H1 (cell line): ENCODE results near the gene TTLL5. TPM values are rescaled to one million over a fixed set of nuclear protein-coding genes. Genes with fewer than 3 reads are reported as not detected.

ENCODE experiments used
- CTCF ChIA-PET: fragments of 300-600 bp; sonication (Branson Sonifier 250); formaldehyde crosslinking; loops from one replicate; lab custom pipeline; 2021; ENCODE audit not compliant: partially characterized antibody; lab: Charles Lee
- POLR2A ChIA-PET: fragments of 300-600 bp; sonication (Branson Sonifier 250); formaldehyde crosslinking; loops from one replicate; lab custom pipeline; 2021; ENCODE audit warnings: inconsistent platforms; ENCODE audit not compliant: partially characterized antibody; lab: Charles Lee
- DNase-seq, 2 experiments: peaks; one replicate each; pipeline versions ENCODE4 v3.0.0 to v3.0.0-alpha.2; 2010 to 2022; ENCODE audit warnings: low spot score in 2 of 2, low read depth in 1 of 2, mixed read lengths in 1 of 2
- FAIRE-seq: peaks from 2 replicates; lab custom pipeline; 2011; peaks lifted over from hg19 to GRCh38; lab: Jason Lieb, UNC
- H2AFZ ChIP-seq: 2 replicates; pipeline ENCODE4 v1.8.1; 2012; ENCODE audit warnings: low read length, inconsistent platforms
- H2AK5ac ChIP-seq: 2 replicates; pipeline ENCODE4 v1.6.1; 2013; ENCODE audit warnings: low read depth, low read length
- H2BK120ac ChIP-seq: replicated peaks from 2 replicates; pipeline ENCODE3; 2013; ENCODE audit warnings: low read depth, low read length, inconsistent platforms
- H2BK12ac ChIP-seq: 2 replicates; pipeline ENCODE4 v1.6.1; 2013; ENCODE audit warnings: low read depth, low read length
- H2BK15ac ChIP-seq: 2 replicates; pipeline ENCODE4 v1.6.1; 2013; ENCODE audit warnings: low read length
- H2BK20ac ChIP-seq: 2 replicates; pipeline ENCODE4 v1.6.1; 2013; ENCODE audit warnings: low read length
- H2BK5ac ChIP-seq: 2 replicates; pipeline ENCODE4 v1.6.1; 2013; ENCODE audit warnings: low read depth, low read length
- H3K14ac ChIP-seq: 2 replicates; pipeline ENCODE4 v1.6.1; 2013; ENCODE audit warnings: inconsistent platforms; ENCODE audit not compliant: insufficient read length
- H3K18ac ChIP-seq: 2 replicates; pipeline ENCODE4 v1.6.1; 2013; ENCODE audit warnings: low read length; ENCODE audit errors: extremely low read depth
- H3K23ac ChIP-seq: 2 replicates; pipeline ENCODE4 v1.6.1; 2013; ENCODE audit warnings: inconsistent platforms; ENCODE audit not compliant: insufficient read length
- H3K23me2 ChIP-seq: 2 replicates; pipeline ENCODE4 v1.6.1; 2013; ENCODE audit warnings: low read depth, low read length
- H3K27ac ChIP-seq: 2 replicates; pipeline ENCODE4 v1.6.1; 2011; ENCODE audit warnings: low read depth, low read length, inconsistent platforms
- H3K27me3 ChIP-seq, 4 experiments: replicated peaks in 1 of 4; 1 replicate in 1 of 4; 2 replicates in 3 of 4; pipeline versions ENCODE4 v1.6.1 to v1.8.1; 2011 to 2013; ENCODE audit warnings: low read length in 3 of 4, mild to moderate bottlenecking in 3 of 4, inconsistent platforms in 2 of 4, mixed read lengths in 2 of 4, moderate library complexity in 1 of 4; ENCODE audit not compliant: control insufficient read depth in 3 of 4, insufficient read depth in 3 of 4; ENCODE audit errors: extremely low read depth in 1 of 4
- H3K36me3 ChIP-seq, 4 experiments: 2 replicates each; pipeline versions ENCODE4 v1.6.1 to v1.8.1; 2011 to 2013; ENCODE audit warnings: mild to moderate bottlenecking in 4 of 4, low read length in 3 of 4, moderate library complexity in 2 of 4, control low read depth in 1 of 4, inconsistent platforms in 1 of 4; ENCODE audit not compliant: insufficient read depth in 4 of 4, control insufficient read depth in 2 of 4
- H3K4ac ChIP-seq: replicated peaks from 2 replicates; pipeline ENCODE3; 2013; ENCODE audit warnings: low read length, low read depth, mixed read lengths, inconsistent platforms; ENCODE audit not compliant: insufficient read length
- H3K4me1 ChIP-seq, 4 experiments: replicated peaks in 1 of 4; 1 replicate in 1 of 4; 2 replicates in 3 of 4; pipeline versions ENCODE4 v1.6.1 to v1.8.1; 2011 to 2013; ENCODE audit warnings: low read length in 3 of 4, inconsistent platforms in 2 of 4, mixed read lengths in 1 of 4; ENCODE audit not compliant: insufficient read depth in 4 of 4, control insufficient read depth in 3 of 4
- H3K4me2 ChIP-seq, 2 experiments: 2 replicates each; pipeline versions ENCODE4 v1.6.1 to v1.8.1; 2011 to 2013; ENCODE audit warnings: low read depth in 2 of 2, low read length in 2 of 2, control low read depth in 1 of 2, inconsistent platforms in 1 of 2, mild to moderate bottlenecking in 1 of 2; ENCODE audit not compliant: insufficient read depth in 1 of 2
- H3K4me3 ChIP-seq, 4 experiments: fragments of 200-600, 300-600 bp in 1 of 4; sonication (generic), shearing (Covaris generic), sonication (Bioruptor Twin) in 1 of 4; 2 replicates each; pipeline versions ENCODE4 v1.5.1 to v1.8.1; 2011 to 2016; ENCODE audit warnings: low read length in 4 of 4, low read depth in 3 of 4, control low read depth in 2 of 4, inconsistent platforms in 2 of 4, mild to moderate bottlenecking in 2 of 4, mixed read lengths in 1 of 4, moderate library complexity in 1 of 4; ENCODE audit not compliant: insufficient read depth in 2 of 4; ENCODE audit errors: extremely low read depth in 1 of 4
- H3K56ac ChIP-seq: replicated peaks from 2 replicates; pipeline ENCODE3; 2013; ENCODE audit warnings: low read depth, mild to moderate bottlenecking, mixed read lengths, low read length, inconsistent platforms; ENCODE audit not compliant: insufficient read length
- H3K79me1 ChIP-seq: 2 replicates; pipeline ENCODE4 v1.6.1; 2013; ENCODE audit warnings: low read depth, low read length, control low read depth
- H3K79me2 ChIP-seq, 2 experiments: 2 replicates each; pipeline versions ENCODE4 v1.6.1 to v1.8.1; 2012 to 2013; ENCODE audit warnings: low read length in 2 of 2, mild to moderate bottlenecking in 2 of 2, inconsistent platforms in 1 of 2; ENCODE audit not compliant: insufficient read depth in 2 of 2, control insufficient read depth in 1 of 2
- H3K9ac ChIP-seq, 4 experiments: replicated peaks in 1 of 4; 1 replicate in 1 of 4; 2 replicates in 3 of 4; pipeline versions ENCODE4 v1.6.1 to v1.8.1; 2011 to 2013; ENCODE audit warnings: low read depth in 3 of 4, low read length in 3 of 4, control low read depth in 2 of 4, mild to moderate bottlenecking in 2 of 4, moderate library complexity in 2 of 4, inconsistent platforms in 1 of 4; ENCODE audit errors: extremely low read depth in 1 of 4
- H3K9me3 ChIP-seq, 2 experiments: 2 replicates each; pipeline versions ENCODE4 v1.6.1 to v1.8.1; 2012 to 2013; ENCODE audit warnings: mild to moderate bottlenecking in 2 of 2, moderate library complexity in 2 of 2, control low read depth in 1 of 2, inconsistent platforms in 1 of 2, low read depth in 1 of 2, low read length in 1 of 2, mixed read lengths in 1 of 2; ENCODE audit not compliant: insufficient read depth in 2 of 2
- H4K20me1 ChIP-seq, 2 experiments: replicated peaks in 1 of 2; 2 replicates each; pipeline versions ENCODE3 to v1.8.1; 2011 to 2013; ENCODE audit warnings: inconsistent platforms in 2 of 2, low read length in 2 of 2, mild to moderate bottlenecking in 1 of 2; ENCODE audit not compliant: insufficient read depth in 2 of 2, control insufficient read depth in 1 of 2
- H4K5ac ChIP-seq: 2 replicates; pipeline ENCODE4 v1.6.1; 2013; ENCODE audit warnings: low read length, low read depth, mixed read lengths, inconsistent platforms; ENCODE audit not compliant: insufficient read length
- H4K8ac ChIP-seq: 2 replicates; pipeline ENCODE4 v1.8.0; 2013; ENCODE audit warnings: mild to moderate bottlenecking, moderate library complexity, low read length, inconsistent platforms; ENCODE audit not compliant: insufficient read depth; ENCODE audit errors: extremely low read depth
- H4K91ac ChIP-seq: replicated peaks from 2 replicates; pipeline ENCODE3; 2013; ENCODE audit warnings: low read length, mixed read lengths, inconsistent platforms; ENCODE audit not compliant: insufficient read length
- CTCF ChIP-seq, 3 experiments: IDR thresholded peaks; 1 replicate in 2 of 3; 2 replicates in 1 of 3; pipeline versions ENCODE4 v1.5.1 to v1.6.1; 2011; ENCODE audit warnings: low read length in 3 of 3, mild to moderate bottlenecking in 3 of 3, inconsistent platforms in 2 of 3, low read depth in 1 of 3, moderate library complexity in 1 of 3; ENCODE audit not compliant: insufficient read depth in 1 of 3; ENCODE audit errors: control extremely low read depth in 1 of 3
- KDM5A ChIP-seq: fragments of 200-600 bp; IDR thresholded peaks from 2 replicates; pipeline ENCODE4 v1.7.1; 2012; ENCODE audit warnings: mild to moderate bottlenecking, low read length, inconsistent platforms, mixed read lengths
- MAX ChIP-seq: IDR thresholded peaks from 2 replicates; pipeline ENCODE4 v1.6.1; 2012; ENCODE audit warnings: inconsistent platforms
- SIN3A ChIP-seq, 2 experiments: IDR thresholded peaks in 1 of 2; conservative IDR thresholded peaks in 1 of 2; 2 replicates each; pipeline ENCODE4 v1.6.1; 2011 to 2012; ENCODE audit warnings: low read length in 2 of 2, improper control_type of control experiment in 1 of 2, low read depth in 1 of 2, mild to moderate bottlenecking in 1 of 2
- SIRT6 ChIP-seq: IDR thresholded peaks from one replicate; pipeline ENCODE4 v1.7.1; 2012; ENCODE audit warnings: low read length, inconsistent platforms
- WGBS, 2 experiments: shearing (Covaris generic) in 1 of 2; methylation state at CpG; one replicate each; pipeline versions ENCODE4 v1.1.6 to v1.1.7; 2013 to 2015; ENCODE audit warnings: low lambda C conversion rate in 2 of 2, mixed read lengths in 2 of 2, inconsistent platforms in 1 of 2, low coverage in 1 of 2, missing lambda C conversion rate in 1 of 2; ENCODE audit not compliant: insufficient replicate concordance in 2 of 2, insufficient coverage in 1 of 2, insufficient read length in 1 of 2; ENCODE audit errors: extremely low coverage in 1 of 2, missing lambda C conversion rate in 1 of 2; 5-methylcytosine and 5-hydroxymethylcytosine counted together
- polyA plus RNA-seq, 7 experiments: library from polyadenylated mRNA; depleted of rRNA in 3 of 7; stranded (reverse) in 5 of 7; unstranded in 2 of 7; fragments of >200 nt in 5 of 7; fragments of 200-250 nt in 2 of 7; gene quantifications; 1 replicate in 5 of 7; 2 replicates in 1 of 7; 4 replicates in 1 of 7; pipeline versions ENCODE4 v1.2.1 to v1.2.3, GENCODE V29; 2011 to 2013; ENCODE audit warnings: missing spikeins in 2 of 7, mixed read lengths in 2 of 7
- total RNA-seq: library from RNA; stranded (reverse); fragmentation: NEBNext Ultra II Directional; extraction: Animal tissue kit (Norgen Biotek cat#: 25700); gene quantifications from 2 replicates; pipeline ENCODE4 v1.2.1, GENCODE V29; 2021

The TTLL5 gene
- total and polyA plus RNA-seq, 2 of the 8 experiments (the other 6 are each of a cell fraction or from before 2014, with no cell fraction given), result 16.1 to 45.9 TPM

- H3K14ac ChIP-seq, result no peak overlapping the region
- H4K5ac ChIP-seq, result no peak overlapping the region
- ChIA-PET CTCF (no interaction called here), POLR2A (no interaction called here)
- H3K9ac ChIP-seq, result no peak overlapping the region
- H2BK120ac ChIP-seq, result no peak overlapping the region
- no peaks in the 10 kb centered on the region for H3K79me2 ChIP-seq
- no peak overlapping the region for H2BK20ac ChIP-seq
- DNase-seq (no peak), FAIRE-seq (no peak)
- H3K18ac ChIP-seq, result no peak overlapping the region
- H3K4me3 ChIP-seq, result no peak overlapping the region
- peaks cover 3 to 15% (median 12%) of the 10 kb centered on the region in 4 experiments; a peak in 6 of 8 replicates for H3K36me3 ChIP-seq
- no peak overlapping the region for H2BK5ac ChIP-seq
- no peak overlapping the region for H2AK5ac ChIP-seq
- H3K4ac ChIP-seq, result no peak overlapping the region
- H3K4me2 ChIP-seq, result no peak overlapping the region
- no peak overlapping the region for H2BK12ac ChIP-seq
- TF ChIP-seq CTCF (IDR thresholded peaks at IDR 0.05; ENCODE audit: control extremely low read depth in 1 of 3, insufficient read depth in 1 of 3, low read depth in 1 of 3, low read length in 3 of 3) (no peak), SIN3A (conservative IDR thresholded peaks at IDR 0.05 in 1 of 2, IDR thresholded peaks at IDR 0.05 in 1 of 2; ENCODE audit: low read depth in 1 of 2, low read length in 2 of 2) (no peak), SIRT6 (no peak), KDM5A (no peak), MAX (no peak)
- H3K27ac ChIP-seq, result no peak overlapping the region
- H4K91ac ChIP-seq, result no peak overlapping the region
- H3K56ac ChIP-seq, result no peak overlapping the region
- WGBS, 2 experiments, result 94% methylated on average over 2 of the region's 2 CpGs; no CpG with 5 or more reads in 1 of the 2 experiments
- no peaks in the 10 kb centered on the region for H4K20me1 ChIP-seq
- H3K23me2 ChIP-seq, result no peaks in the 10 kb centered on the region
- H3K9me3 ChIP-seq, result no peaks in the 10 kb centered on the region
- H3K27me3 ChIP-seq, result no peaks in the 10 kb centered on the region
- no peaks in the 10 kb centered on the region for H3K4me1 ChIP-seq
- H2BK15ac ChIP-seq, result no peak overlapping the region
- no peak overlapping the region for H2AFZ ChIP-seq
- H3K79me1 ChIP-seq, result no peaks in the 10 kb centered on the region
- H3K23ac ChIP-seq, result no peak overlapping the region
- H4K8ac ChIP-seq, result no peak overlapping the region
These were observed 81.8 kb downstream of the TTLL5 start for GRCh38 chr14:75742867-75743266.
